H1 (cell line): ENCODE data around the gene AGBL1. TPM values are rescaled to one million over a fixed set of nuclear protein-coding genes. Genes with fewer than 3 reads are reported as not detected.

Experiments used
- CTCF ChIA-PET: fragments of 300-600 bp; sonication (Branson Sonifier 250); formaldehyde crosslinking; loops from one replicate; lab custom pipeline; 2021; ENCODE audit not compliant: partially characterized antibody; lab: Charles Lee
- POLR2A ChIA-PET: fragments of 300-600 bp; sonication (Branson Sonifier 250); formaldehyde crosslinking; loops from one replicate; lab custom pipeline; 2021; ENCODE audit warnings: inconsistent platforms; ENCODE audit not compliant: partially characterized antibody; lab: Charles Lee
- DNase-seq, 2 experiments: peaks; one replicate each; pipeline versions ENCODE4 v3.0.0 to v3.0.0-alpha.2; 2010 to 2022; ENCODE audit warnings: low spot score in 2 of 2, low read depth in 1 of 2, mixed read lengths in 1 of 2
- FAIRE-seq: peaks from 2 replicates; lab custom pipeline; 2011; peaks lifted over from hg19 to GRCh38; lab: Jason Lieb, UNC
- H2AFZ ChIP-seq: 2 replicates; pipeline ENCODE4 v1.8.1; 2012; ENCODE audit warnings: low read length, inconsistent platforms
- H2AK5ac ChIP-seq: 2 replicates; pipeline ENCODE4 v1.6.1; 2013; ENCODE audit warnings: low read depth, low read length
- H2BK120ac ChIP-seq: replicated peaks from 2 replicates; pipeline ENCODE3; 2013; ENCODE audit warnings: low read depth, low read length, inconsistent platforms
- H2BK12ac ChIP-seq: 2 replicates; pipeline ENCODE4 v1.6.1; 2013; ENCODE audit warnings: low read depth, low read length
- H2BK15ac ChIP-seq: 2 replicates; pipeline ENCODE4 v1.6.1; 2013; ENCODE audit warnings: low read length
- H2BK20ac ChIP-seq: 2 replicates; pipeline ENCODE4 v1.6.1; 2013; ENCODE audit warnings: low read length
- H2BK5ac ChIP-seq: 2 replicates; pipeline ENCODE4 v1.6.1; 2013; ENCODE audit warnings: low read depth, low read length
- H3K14ac ChIP-seq: 2 replicates; pipeline ENCODE4 v1.6.1; 2013; ENCODE audit warnings: inconsistent platforms; ENCODE audit not compliant: insufficient read length
- H3K18ac ChIP-seq: 2 replicates; pipeline ENCODE4 v1.6.1; 2013; ENCODE audit warnings: low read length; ENCODE audit errors: extremely low read depth
- H3K23ac ChIP-seq: 2 replicates; pipeline ENCODE4 v1.6.1; 2013; ENCODE audit warnings: inconsistent platforms; ENCODE audit not compliant: insufficient read length
- H3K23me2 ChIP-seq: 2 replicates; pipeline ENCODE4 v1.6.1; 2013; ENCODE audit warnings: low read depth, low read length
- H3K27ac ChIP-seq: 2 replicates; pipeline ENCODE4 v1.6.1; 2011; ENCODE audit warnings: low read depth, low read length, inconsistent platforms
- H3K27me3 ChIP-seq, 4 experiments: replicated peaks in 1 of 4; 1 replicate in 1 of 4; 2 replicates in 3 of 4; pipeline versions ENCODE4 v1.6.1 to v1.8.1; 2011 to 2013; ENCODE audit warnings: low read length in 3 of 4, mild to moderate bottlenecking in 3 of 4, inconsistent platforms in 2 of 4, mixed read lengths in 2 of 4, moderate library complexity in 1 of 4; ENCODE audit not compliant: control insufficient read depth in 3 of 4, insufficient read depth in 3 of 4; ENCODE audit errors: extremely low read depth in 1 of 4
- H3K36me3 ChIP-seq, 4 experiments: 2 replicates each; pipeline versions ENCODE4 v1.6.1 to v1.8.1; 2011 to 2013; ENCODE audit warnings: mild to moderate bottlenecking in 4 of 4, low read length in 3 of 4, moderate library complexity in 2 of 4, control low read depth in 1 of 4, inconsistent platforms in 1 of 4; ENCODE audit not compliant: insufficient read depth in 4 of 4, control insufficient read depth in 2 of 4
- H3K4ac ChIP-seq: replicated peaks from 2 replicates; pipeline ENCODE3; 2013; ENCODE audit warnings: low read length, low read depth, mixed read lengths, inconsistent platforms; ENCODE audit not compliant: insufficient read length
- H3K4me1 ChIP-seq, 4 experiments: replicated peaks in 1 of 4; 1 replicate in 1 of 4; 2 replicates in 3 of 4; pipeline versions ENCODE4 v1.6.1 to v1.8.1; 2011 to 2013; ENCODE audit warnings: low read length in 3 of 4, inconsistent platforms in 2 of 4, mixed read lengths in 1 of 4; ENCODE audit not compliant: insufficient read depth in 4 of 4, control insufficient read depth in 3 of 4
- H3K4me2 ChIP-seq, 2 experiments: 2 replicates each; pipeline versions ENCODE4 v1.6.1 to v1.8.1; 2011 to 2013; ENCODE audit warnings: low read depth in 2 of 2, low read length in 2 of 2, control low read depth in 1 of 2, inconsistent platforms in 1 of 2, mild to moderate bottlenecking in 1 of 2; ENCODE audit not compliant: insufficient read depth in 1 of 2
- H3K4me3 ChIP-seq, 4 experiments: fragments of 200-600, 300-600 bp in 1 of 4; sonication (generic), shearing (Covaris generic), sonication (Bioruptor Twin) in 1 of 4; 2 replicates each; pipeline versions ENCODE4 v1.5.1 to v1.8.1; 2011 to 2016; ENCODE audit warnings: low read length in 4 of 4, low read depth in 3 of 4, control low read depth in 2 of 4, inconsistent platforms in 2 of 4, mild to moderate bottlenecking in 2 of 4, mixed read lengths in 1 of 4, moderate library complexity in 1 of 4; ENCODE audit not compliant: insufficient read depth in 2 of 4; ENCODE audit errors: extremely low read depth in 1 of 4
- H3K56ac ChIP-seq: replicated peaks from 2 replicates; pipeline ENCODE3; 2013; ENCODE audit warnings: low read depth, mild to moderate bottlenecking, mixed read lengths, low read length, inconsistent platforms; ENCODE audit not compliant: insufficient read length
- H3K79me1 ChIP-seq: 2 replicates; pipeline ENCODE4 v1.6.1; 2013; ENCODE audit warnings: low read depth, low read length, control low read depth
- H3K79me2 ChIP-seq, 2 experiments: 2 replicates each; pipeline versions ENCODE4 v1.6.1 to v1.8.1; 2012 to 2013; ENCODE audit warnings: low read length in 2 of 2, mild to moderate bottlenecking in 2 of 2, inconsistent platforms in 1 of 2; ENCODE audit not compliant: insufficient read depth in 2 of 2, control insufficient read depth in 1 of 2
- H3K9ac ChIP-seq, 4 experiments: replicated peaks in 1 of 4; 1 replicate in 1 of 4; 2 replicates in 3 of 4; pipeline versions ENCODE4 v1.6.1 to v1.8.1; 2011 to 2013; ENCODE audit warnings: low read depth in 3 of 4, low read length in 3 of 4, control low read depth in 2 of 4, mild to moderate bottlenecking in 2 of 4, moderate library complexity in 2 of 4, inconsistent platforms in 1 of 4; ENCODE audit errors: extremely low read depth in 1 of 4
- H3K9me3 ChIP-seq, 2 experiments: 2 replicates each; pipeline versions ENCODE4 v1.6.1 to v1.8.1; 2012 to 2013; ENCODE audit warnings: mild to moderate bottlenecking in 2 of 2, moderate library complexity in 2 of 2, control low read depth in 1 of 2, inconsistent platforms in 1 of 2, low read depth in 1 of 2, low read length in 1 of 2, mixed read lengths in 1 of 2; ENCODE audit not compliant: insufficient read depth in 2 of 2
- H4K20me1 ChIP-seq, 2 experiments: replicated peaks in 1 of 2; 2 replicates each; pipeline versions ENCODE3 to v1.8.1; 2011 to 2013; ENCODE audit warnings: inconsistent platforms in 2 of 2, low read length in 2 of 2, mild to moderate bottlenecking in 1 of 2; ENCODE audit not compliant: insufficient read depth in 2 of 2, control insufficient read depth in 1 of 2
- H4K5ac ChIP-seq: 2 replicates; pipeline ENCODE4 v1.6.1; 2013; ENCODE audit warnings: low read length, low read depth, mixed read lengths, inconsistent platforms; ENCODE audit not compliant: insufficient read length
- H4K8ac ChIP-seq: 2 replicates; pipeline ENCODE4 v1.8.0; 2013; ENCODE audit warnings: mild to moderate bottlenecking, moderate library complexity, low read length, inconsistent platforms; ENCODE audit not compliant: insufficient read depth; ENCODE audit errors: extremely low read depth
- H4K91ac ChIP-seq: replicated peaks from 2 replicates; pipeline ENCODE3; 2013; ENCODE audit warnings: low read length, mixed read lengths, inconsistent platforms; ENCODE audit not compliant: insufficient read length
- CHD1 ChIP-seq: IDR thresholded peaks from 2 replicates; pipeline ENCODE4 v1.6.1; 2012; ENCODE audit warnings: low read depth, low read length, improper control_type of control experiment
- EZH2 ChIP-seq: fragments of 200-600 bp; sonication (generic); IDR thresholded peaks from 2 replicates; pipeline ENCODE4 v1.7.1; 2012; ENCODE audit warnings: low read depth, mild to moderate bottlenecking, moderate library complexity, low read length, inconsistent platforms; ENCODE audit not compliant: severe bottlenecking
- GABPA ChIP-seq: IDR thresholded peaks from 2 replicates; pipeline ENCODE4 v1.6.1; 2011; ENCODE audit warnings: mild to moderate bottlenecking, low read length, moderate library complexity, borderline replicate concordance; ENCODE audit not compliant: insufficient read depth
- PHF8 ChIP-seq: fragments of 200-600 bp; sonication (generic); conservative IDR thresholded peaks from 2 replicates; pipeline ENCODE4 v1.7.1; 2012; ENCODE audit warnings: low read depth, mild to moderate bottlenecking, inconsistent platforms, low read length, moderate library complexity
- RAD21 ChIP-seq, 2 experiments: IDR thresholded peaks in 1 of 2; conservative IDR thresholded peaks in 1 of 2; 2 replicates each; pipeline ENCODE4 v1.6.1; 2011; ENCODE audit warnings: low read depth in 2 of 2, low read length in 2 of 2, improper control_type of control experiment in 1 of 2, inconsistent platforms in 1 of 2, mild to moderate bottlenecking in 1 of 2, moderate library complexity in 1 of 2
- RXRA ChIP-seq: IDR thresholded peaks from 2 replicates; pipeline ENCODE4 v1.6.1; 2011; ENCODE audit warnings: low read depth, mild to moderate bottlenecking, low read length, moderate library complexity; ENCODE audit not compliant: insufficient read depth
- SIN3A ChIP-seq, 2 experiments: IDR thresholded peaks in 1 of 2; conservative IDR thresholded peaks in 1 of 2; 2 replicates each; pipeline ENCODE4 v1.6.1; 2011 to 2012; ENCODE audit warnings: low read length in 2 of 2, improper control_type of control experiment in 1 of 2, low read depth in 1 of 2, mild to moderate bottlenecking in 1 of 2
- SP1 ChIP-seq: IDR thresholded peaks from 2 replicates; pipeline ENCODE4 v1.6.1; 2011; ENCODE audit warnings: low read depth, low read length
- SRF ChIP-seq: IDR thresholded peaks from 2 replicates; pipeline ENCODE4 v1.6.1; 2011; ENCODE audit warnings: mild to moderate bottlenecking, low read depth, low read length, moderate library complexity
- TBP ChIP-seq: IDR thresholded peaks from 2 replicates; pipeline ENCODE4 v1.6.1; 2011; ENCODE audit warnings: low read depth, low read length, improper control_type of control experiment
- TCF12 ChIP-seq: IDR thresholded peaks from 2 replicates; pipeline ENCODE4 v1.6.1; 2011; ENCODE audit warnings: low read depth, mild to moderate bottlenecking, low read length
- ZNF274 ChIP-seq: IDR thresholded peaks from 2 replicates; pipeline ENCODE4 v1.7.0; 2012; ENCODE audit warnings: low read length, borderline replicate concordance; ENCODE audit errors: extremely low read depth
- WGBS, 2 experiments: shearing (Covaris generic) in 1 of 2; methylation state at CpG; one replicate each; pipeline versions ENCODE4 v1.1.6 to v1.1.7; 2013 to 2015; ENCODE audit warnings: low lambda C conversion rate in 2 of 2, mixed read lengths in 2 of 2, inconsistent platforms in 1 of 2, low coverage in 1 of 2, missing lambda C conversion rate in 1 of 2; ENCODE audit not compliant: insufficient replicate concordance in 2 of 2, insufficient coverage in 1 of 2, insufficient read length in 1 of 2; ENCODE audit errors: extremely low coverage in 1 of 2, missing lambda C conversion rate in 1 of 2; 5-methylcytosine and 5-hydroxymethylcytosine counted together
- polyA plus RNA-seq, 7 experiments: library from polyadenylated mRNA; depleted of rRNA in 3 of 7; stranded (reverse) in 5 of 7; unstranded in 2 of 7; fragments of >200 nt in 5 of 7; fragments of 200-250 nt in 2 of 7; gene quantifications; 1 replicate in 5 of 7; 2 replicates in 1 of 7; 4 replicates in 1 of 7; pipeline versions ENCODE4 v1.2.1 to v1.2.3, GENCODE V29; 2011 to 2013; ENCODE audit warnings: missing spikeins in 2 of 7, mixed read lengths in 2 of 7
- total RNA-seq: library from RNA; stranded (reverse); fragmentation: NEBNext Ultra II Directional; extraction: Animal tissue kit (Norgen Biotek cat#: 25700); gene quantifications from 2 replicates; pipeline ENCODE4 v1.2.1, GENCODE V29; 2021
- TF ChIP-seq, protein P1 (sequence below): IDR thresholded peaks from 2 replicates; pipeline ENCODE4 v1.6.1; 2011; ENCODE audit warnings: low read depth, mild to moderate bottlenecking, low read length; ENCODE audit not compliant: insufficient read depth

Gene AGBL1
- total and polyA plus RNA-seq, 2 of the 8 experiments (the other 6 are each of a cell fraction or from before 2014, with no cell fraction given): not detected

GRCh38 chr15:87034886-87035285, 955.2 kb downstream of the AGBL1 start:
- no peak overlapping the region for H3K4ac ChIP-seq
- H3K79me2 ChIP-seq: no peaks in the 10 kb centered on the region
- no peaks in the 10 kb centered on the region; a peak in 1 of 7 replicates for H3K4me1 ChIP-seq
- H2AFZ ChIP-seq: no peak overlapping the region
- no peak overlapping the region for H3K18ac ChIP-seq
- DNase-seq: no peak
- no peak overlapping the region for H3K9ac ChIP-seq
- no peak overlapping the region for H2BK120ac ChIP-seq
- H3K36me3 ChIP-seq: no peaks in the 10 kb centered on the region
- no peak overlapping the region for H3K56ac ChIP-seq
- H3K9me3 ChIP-seq: no peaks in the 10 kb centered on the region
- H2BK5ac ChIP-seq: no peak overlapping the region
- no peak overlapping the region for H4K8ac ChIP-seq
- CTCF ChIA-PET: no interaction called here
- no peak overlapping the region for H4K5ac ChIP-seq
- FAIRE-seq: no peak
- H3K23me2 ChIP-seq: no peaks in the 10 kb centered on the region
- H3K14ac ChIP-seq: no peak overlapping the region
- no peaks in the 10 kb centered on the region for H3K79me1 ChIP-seq
- no peak overlapping the region for H2BK20ac ChIP-seq
- TF ChIP-seq SRF: no peak
- no peak for TF ChIP-seq EZH2
- no peak for TF ChIP-seq GABPA
- no peak for TF ChIP-seq TBP
- no peak for TF ChIP-seq PHF8
- TF ChIP-seq, protein P1, sequence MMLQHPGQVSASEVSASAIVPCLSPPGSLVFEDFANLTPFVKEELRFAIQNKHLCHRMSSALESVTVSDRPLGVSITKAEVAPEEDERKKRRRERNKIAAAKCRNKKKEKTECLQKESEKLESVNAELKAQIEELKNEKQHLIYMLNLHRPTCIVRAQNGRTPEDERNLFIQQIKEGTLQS: no peak
- no peak for TF ChIP-seq RAD21 (IDR thresholded peaks at IDR 0.05 in 1 of 2, conservative IDR thresholded peaks at IDR 0.05 in 1 of 2; ENCODE audit: low read depth in 2 of 2, low read length in 2 of 2)
- no peak for TF ChIP-seq CHD1
- TF ChIP-seq ZNF274: no peak
- no peak for TF ChIP-seq SP1
- no peak for TF ChIP-seq TCF12
- TF ChIP-seq SIN3A (conservative IDR thresholded peaks at IDR 0.05 in 1 of 2, IDR thresholded peaks at IDR 0.05 in 1 of 2; ENCODE audit: low read depth in 1 of 2, low read length in 2 of 2): no peak
- no peak for TF ChIP-seq RXRA
- H3K27ac ChIP-seq: no peak overlapping the region
- no peaks in the 10 kb centered on the region for H3K27me3 ChIP-seq
- no peak overlapping the region for H3K23ac ChIP-seq
- H2AK5ac ChIP-seq: no peak overlapping the region
- WGBS, 2 experiments: 91% methylated on average over 16 of the region's 16 CpGs; no CpG with 5 or more reads in 1 of the 2 experiments
- H3K4me2 ChIP-seq: no peak overlapping the region
- POLR2A ChIA-PET: no interaction called here
- no peak overlapping the region for H2BK15ac ChIP-seq
- H2BK12ac ChIP-seq: no peak overlapping the region
- no peak overlapping the region for H4K91ac ChIP-seq
- no peaks in the 10 kb centered on the region for H4K20me1 ChIP-seq
- H3K4me3 ChIP-seq: no peak overlapping the region
